Liver (tissue), 9 donors: ENCODE measurements around the gene SULT1B1. TPM values are rescaled to one million over a fixed set of nuclear protein-coding genes. Genes with fewer than 3 reads are reported as not detected.

Experiments
- DNase-seq: peaks from one replicate; pipeline ENCODE4 v3.0.0-alpha.2; 2017; ENCODE audit warnings: low spot score
- H3K27ac ChIP-seq, 2 donors: one replicate each; pipeline ENCODE4 v1.7.0; 2013; ENCODE audit warnings: inconsistent platforms in 2 of 2, low read length in 2 of 2, control low read depth in 1 of 2, low read depth in 1 of 2, mild to moderate bottlenecking in 1 of 2
- H3K27me3 ChIP-seq, 4 donors: one replicate each; pipeline versions ENCODE4 v1.6.1 to v1.7.0; 2013; ENCODE audit warnings: low read length in 3 of 4, inconsistent platforms in 1 of 4, mild to moderate bottlenecking in 1 of 4, moderate library complexity in 1 of 4; ENCODE audit not compliant: control insufficient read depth in 4 of 4, insufficient read depth in 4 of 4
- H3K36me3 ChIP-seq, 4 donors: one replicate each; pipeline versions ENCODE4 v1.6.1 to v1.7.0; 2013; ENCODE audit warnings: low read length in 3 of 4, mild to moderate bottlenecking in 3 of 4, low read depth in 1 of 4, moderate library complexity in 1 of 4; ENCODE audit not compliant: control insufficient read depth in 4 of 4, insufficient read depth in 3 of 4
- H3K4me1 ChIP-seq, 4 donors: one replicate each; pipeline versions ENCODE4 v1.6.1 to v1.7.0; 2013; ENCODE audit warnings: low read length in 3 of 4, mild to moderate bottlenecking in 3 of 4, moderate library complexity in 1 of 4; ENCODE audit not compliant: control insufficient read depth in 4 of 4, insufficient read depth in 4 of 4
- H3K4me3 ChIP-seq, 3 donors: one replicate each; pipeline versions ENCODE4 v1.6.1 to v1.7.0; 2013; ENCODE audit warnings: low read length in 3 of 3, control low read depth in 1 of 3, low read depth in 1 of 3, mild to moderate bottlenecking in 1 of 3
- H3K9ac ChIP-seq, 2 donors: one replicate each; pipeline ENCODE4 v1.7.0; 2013; ENCODE audit warnings: low read length in 2 of 2, mild to moderate bottlenecking in 2 of 2, moderate library complexity in 2 of 2, control low read depth in 1 of 2, low read depth in 1 of 2
- H3K9me3 ChIP-seq, 4 donors: one replicate each; pipeline versions ENCODE4 v1.6.1 to v1.7.0; 2013; ENCODE audit warnings: low read length in 3 of 4; ENCODE audit not compliant: control insufficient read depth in 4 of 4
- ATF3 ChIP-seq: IDR thresholded peaks from 2 replicates; pipeline ENCODE4 v1.6.1; 2016; ENCODE audit warnings: antibody characterized with exemption
- CTCF ChIP-seq: fragments of 150-350 bp; IDR thresholded peaks from 2 replicates; pipeline ENCODE4 v1.5.1; 2017; ENCODE audit warnings: improper control_type of control experiment, low read depth, low read length; ENCODE audit not compliant: missing input control
- EGR1 ChIP-seq, 2 donors: IDR thresholded peaks; 2 replicates each; pipeline ENCODE4 v1.6.1; 2016 to 2018; ENCODE audit warnings: antibody characterized with exemption in 2 of 2, low read depth in 2 of 2
- FOXA1 ChIP-seq: IDR thresholded peaks from 2 replicates; pipeline ENCODE4 v1.6.1; 2016; ENCODE audit warnings: antibody characterized with exemption
- FOXA2 ChIP-seq: IDR thresholded peaks from 2 replicates; pipeline ENCODE4 v1.6.1; 2016; ENCODE audit warnings: antibody characterized with exemption
- GABPA ChIP-seq, 2 donors: IDR thresholded peaks in 1 of 2; conservative IDR thresholded peaks in 1 of 2; 2 replicates each; pipeline ENCODE4 v1.6.1; 2016; ENCODE audit warnings: antibody characterized with exemption in 2 of 2, mild to moderate bottlenecking in 1 of 2, moderate library complexity in 1 of 2
- HNF4A ChIP-seq, 2 donors: conservative IDR thresholded peaks; 2 replicates each; pipeline ENCODE4 v1.6.1; 2016; ENCODE audit warnings: antibody characterized with exemption in 2 of 2, mild to moderate bottlenecking in 2 of 2
- JUND ChIP-seq, 2 donors: IDR thresholded peaks; 2 replicates each; pipeline ENCODE4 v1.6.1; 2016; ENCODE audit warnings: antibody characterized with exemption in 2 of 2
- NR2F2 ChIP-seq: IDR thresholded peaks from 2 replicates; pipeline ENCODE4 v1.6.1; 2016; ENCODE audit warnings: antibody characterized with exemption
- RAD21 ChIP-seq, 2 donors: IDR thresholded peaks; 2 replicates each; pipeline ENCODE4 v1.6.1; 2016; ENCODE audit warnings: antibody characterized with exemption in 2 of 2, mild to moderate bottlenecking in 2 of 2
- RXRA ChIP-seq, 2 donors: IDR thresholded peaks; 2 replicates each; pipeline ENCODE4 v1.6.1; 2017 to 2018; ENCODE audit warnings: antibody characterized with exemption in 2 of 2, mild to moderate bottlenecking in 1 of 2
- TAF1 ChIP-seq: conservative IDR thresholded peaks from 2 replicates; pipeline ENCODE4 v1.6.1; 2016; ENCODE audit warnings: antibody characterized with exemption, mild to moderate bottlenecking
- YY1 ChIP-seq: IDR thresholded peaks from 2 replicates; pipeline ENCODE4 v1.6.1; 2016; ENCODE audit warnings: antibody characterized with exemption, mild to moderate bottlenecking
- ZBTB33 ChIP-seq: IDR thresholded peaks from 2 replicates; pipeline ENCODE4 v1.6.1; 2016; ENCODE audit warnings: antibody characterized with exemption
- WGBS: extraction: QIAGEN DNeasy Blood & Tissue Kit; methylation state at CpG from one replicate; pipeline ENCODE4 v1.1.7; 2013; 5-methylcytosine and 5-hydroxymethylcytosine counted together
- polyA plus RNA-seq, 2 donors: library from polyadenylated mRNA; stranded (reverse) in 1 of 2; unstranded in 1 of 2; fragments of 200-250 nt in 1 of 2; fragments of >200 nt in 1 of 2; fragmentation: Nextera tagmentation in 1 of 2; extraction: Ambion mirVana in 1 of 2; gene quantifications; one replicate each; pipeline versions ENCODE4 v1.2.1 to v1.2.3, GENCODE V29; 2013 to 2015
- total RNA-seq, 2 donors: library from RNA; depleted of rRNA; stranded (reverse); fragments of >200 nt; gene quantifications; one replicate each; pipeline ENCODE4 v1.2.3, GENCODE V29; 2014
- TF ChIP-seq, protein P1 (sequence below): IDR thresholded peaks from 2 replicates; pipeline ENCODE4 v1.6.1; 2016; ENCODE audit warnings: antibody characterized with exemption, mild to moderate bottlenecking
- TF ChIP-seq, protein P2 (sequence below): IDR thresholded peaks from 2 replicates; pipeline ENCODE4 v1.6.1; 2016; ENCODE audit warnings: antibody characterized with exemption
- donor health status: healthy.
- donor health status: healthy.
- donor health status: healthy.
- donor health status: healthy.
- donor health status: healthy.

SULT1B1 gene
- total and polyA plus RNA-seq, 4 donors: 0.28 to 30.5 (median 14.0) TPM

DNA sequence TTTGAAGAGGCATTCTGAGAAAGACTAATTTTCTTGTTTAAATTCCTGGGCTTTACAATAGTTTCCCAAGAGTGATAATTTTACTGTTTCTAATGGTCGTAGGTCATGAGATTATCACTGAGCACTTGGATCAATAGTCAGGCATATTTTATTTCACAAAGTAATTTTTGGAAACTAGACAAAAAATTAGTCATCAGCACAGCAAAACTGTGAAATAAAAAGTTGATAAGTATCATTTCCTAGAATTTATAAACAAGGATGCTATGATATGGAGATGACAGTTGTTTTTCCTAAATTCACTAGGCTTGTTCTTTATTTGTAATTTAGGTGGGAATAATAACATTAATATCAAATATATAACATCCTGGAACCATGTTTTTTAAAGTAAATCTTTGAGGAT lies 33.0 kb downstream of the SULT1B1 start:
- Histone ChIP-seq H3K9ac (no peak overlapping the region), H3K36me3 (no peaks in the 10 kb centered on the region)

GRCh38 chr4:69726971-69727370 lies 33.4 kb downstream of the SULT1B1 start:
- Histone ChIP-seq H3K27me3 (no peaks in the 10 kb centered on the region), H3K4me1 (peaks cover 2 to 8% (median 3%) of the 10 kb centered on the region in 4 donors), H3K27ac (peak overlapping the region; percentile 43 to 56), H3K4me3 (no peak overlapping the region), H3K9me3 (no peaks in the 10 kb centered on the region), H3K9ac (peak overlapping the region in 1 of 2 donors; percentile 13), H3K36me3 (no peaks in the 10 kb centered on the region)
- no peak for DNase-seq
- 88% methylated on average over 4 of the region's 4 CpGs for WGBS
- TF ChIP-seq HNF4A (conservative IDR thresholded peaks at IDR 0.05) (no peak), TAF1 (no peak), YY1 (no peak), FOXA2 (no peak), EGR1 (IDR thresholded peaks at IDR 0.05; ENCODE audit: low read depth in 2 of 2) (no peak), JUND (IDR thresholded peaks at IDR 0.05) (no peak), NR2F2 (no peak), RXRA (IDR thresholded peaks at IDR 0.05) (no peak), ATF3 (no peak), GABPA (IDR thresholded peaks at IDR 0.05 in 1 of 2, conservative IDR thresholded peaks at IDR 0.05 in 1 of 2) (no peak), RAD21 (IDR thresholded peaks at IDR 0.05) (no peak), CTCF (no peak)
- TF ChIP-seq, protein P1, sequence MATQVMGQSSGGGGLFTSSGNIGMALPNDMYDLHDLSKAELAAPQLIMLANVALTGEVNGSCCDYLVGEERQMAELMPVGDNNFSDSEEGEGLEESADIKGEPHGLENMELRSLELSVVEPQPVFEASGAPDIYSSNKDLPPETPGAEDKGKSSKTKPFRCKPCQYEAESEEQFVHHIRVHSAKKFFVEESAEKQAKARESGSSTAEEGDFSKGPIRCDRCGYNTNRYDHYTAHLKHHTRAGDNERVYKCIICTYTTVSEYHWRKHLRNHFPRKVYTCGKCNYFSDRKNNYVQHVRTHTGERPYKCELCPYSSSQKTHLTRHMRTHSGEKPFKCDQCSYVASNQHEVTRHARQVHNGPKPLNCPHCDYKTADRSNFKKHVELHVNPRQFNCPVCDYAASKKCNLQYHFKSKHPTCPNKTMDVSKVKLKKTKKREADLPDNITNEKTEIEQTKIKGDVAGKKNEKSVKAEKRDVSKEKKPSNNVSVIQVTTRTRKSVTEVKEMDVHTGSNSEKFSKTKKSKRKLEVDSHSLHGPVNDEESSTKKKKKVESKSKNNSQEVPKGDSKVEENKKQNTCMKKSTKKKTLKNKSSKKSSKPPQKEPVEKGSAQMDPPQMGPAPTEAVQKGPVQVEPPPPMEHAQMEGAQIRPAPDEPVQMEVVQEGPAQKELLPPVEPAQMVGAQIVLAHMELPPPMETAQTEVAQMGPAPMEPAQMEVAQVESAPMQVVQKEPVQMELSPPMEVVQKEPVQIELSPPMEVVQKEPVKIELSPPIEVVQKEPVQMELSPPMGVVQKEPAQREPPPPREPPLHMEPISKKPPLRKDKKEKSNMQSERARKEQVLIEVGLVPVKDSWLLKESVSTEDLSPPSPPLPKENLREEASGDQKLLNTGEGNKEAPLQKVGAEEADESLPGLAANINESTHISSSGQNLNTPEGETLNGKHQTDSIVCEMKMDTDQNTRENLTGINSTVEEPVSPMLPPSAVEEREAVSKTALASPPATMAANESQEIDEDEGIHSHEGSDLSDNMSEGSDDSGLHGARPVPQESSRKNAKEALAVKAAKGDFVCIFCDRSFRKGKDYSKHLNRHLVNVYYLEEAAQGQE: no peak
- TF ChIP-seq, protein P2, sequence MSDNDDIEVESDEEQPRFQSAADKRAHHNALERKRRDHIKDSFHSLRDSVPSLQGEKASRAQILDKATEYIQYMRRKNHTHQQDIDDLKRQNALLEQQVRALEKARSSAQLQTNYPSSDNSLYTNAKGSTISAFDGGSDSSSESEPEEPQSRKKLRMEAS: no peak

More for the DNA sequence above, 33.0 kb downstream of the SULT1B1 start:
- 53% methylated on average over 1 of the region's 1 CpG for WGBS
- no peaks in the 10 kb centered on the region for H3K27me3 ChIP-seq
- no peak overlapping the region for H3K4me3 ChIP-seq
- H3K4me1 ChIP-seq: peaks cover 2 to 8% (median 3%) of the 10 kb centered on the region in 4 donors
- no peak for DNase-seq
- H3K9me3 ChIP-seq: no peaks in the 10 kb centered on the region
- H3K27ac ChIP-seq: no peak overlapping the region
- no peak for TF ChIP-seq NR2F2
- no peak for TF ChIP-seq CTCF
- no peak for TF ChIP-seq RAD21 (IDR thresholded peaks at IDR 0.05)
- TF ChIP-seq ZBTB33: no peak
- no peak for TF ChIP-seq TAF1
- TF ChIP-seq EGR1 (IDR thresholded peaks at IDR 0.05; ENCODE audit: low read depth in 2 of 2): no peak
- TF ChIP-seq FOXA1: no peak
- TF ChIP-seq RXRA (IDR thresholded peaks at IDR 0.05): no peak
- no peak for TF ChIP-seq FOXA2
